ENCODE measurements around the gene CASR.

GRCh38 chr3:122247825-122248185, 64.3 kb downstream of the CASR start:
- TF ChIP-seq CTCF (IDR thresholded peaks at IDR 0.05) (no peak), POLR2A (IDR thresholded peaks at IDR 0.05) (no peak)

Data from breast epithelium (tissue), 3 donors.